ENCODE results near the gene SDHA.

DNA sequence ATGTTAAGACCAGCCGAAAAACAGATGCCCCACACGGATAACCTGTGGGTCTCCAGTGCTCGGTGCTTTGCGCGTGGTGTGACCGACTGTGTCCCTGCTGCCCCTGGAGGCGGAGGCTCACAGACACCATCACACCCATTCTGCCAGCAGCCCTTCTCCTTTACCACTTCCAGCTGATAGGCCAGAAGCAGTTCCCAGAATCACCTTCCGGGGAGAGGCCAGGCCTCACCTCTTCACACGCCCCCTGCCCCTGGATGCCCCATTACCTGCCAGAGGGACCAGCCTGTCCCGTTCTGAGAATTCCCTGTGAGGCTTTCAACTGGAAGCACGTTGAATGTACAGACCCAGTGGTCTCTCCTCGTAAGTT lies 48.4 kb upstream of the SDHA start:
- TF ChIP-seq, protein P1, sequence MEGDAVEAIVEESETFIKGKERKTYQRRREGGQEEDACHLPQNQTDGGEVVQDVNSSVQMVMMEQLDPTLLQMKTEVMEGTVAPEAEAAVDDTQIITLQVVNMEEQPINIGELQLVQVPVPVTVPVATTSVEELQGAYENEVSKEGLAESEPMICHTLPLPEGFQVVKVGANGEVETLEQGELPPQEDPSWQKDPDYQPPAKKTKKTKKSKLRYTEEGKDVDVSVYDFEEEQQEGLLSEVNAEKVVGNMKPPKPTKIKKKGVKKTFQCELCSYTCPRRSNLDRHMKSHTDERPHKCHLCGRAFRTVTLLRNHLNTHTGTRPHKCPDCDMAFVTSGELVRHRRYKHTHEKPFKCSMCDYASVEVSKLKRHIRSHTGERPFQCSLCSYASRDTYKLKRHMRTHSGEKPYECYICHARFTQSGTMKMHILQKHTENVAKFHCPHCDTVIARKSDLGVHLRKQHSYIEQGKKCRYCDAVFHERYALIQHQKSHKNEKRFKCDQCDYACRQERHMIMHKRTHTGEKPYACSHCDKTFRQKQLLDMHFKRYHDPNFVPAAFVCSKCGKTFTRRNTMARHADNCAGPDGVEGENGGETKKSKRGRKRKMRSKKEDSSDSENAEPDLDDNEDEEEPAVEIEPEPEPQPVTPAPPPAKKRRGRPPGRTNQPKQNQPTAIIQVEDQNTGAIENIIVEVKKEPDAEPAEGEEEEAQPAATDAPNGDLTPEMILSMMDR (IDR thresholded peaks at IDR 0.05; ENCODE audit: control extremely low read depth in 1 of 3, insufficient read depth in 1 of 3, low read depth in 1 of 3, low read length in 3 of 3): no peak
- TF ChIP-seq POLR2A (IDR thresholded peaks at IDR 0.05; ENCODE audit: control extremely low read depth in 1 of 2, low read depth in 2 of 2, low read length in 2 of 2): no peak
- TF ChIP-seq, protein P2, sequence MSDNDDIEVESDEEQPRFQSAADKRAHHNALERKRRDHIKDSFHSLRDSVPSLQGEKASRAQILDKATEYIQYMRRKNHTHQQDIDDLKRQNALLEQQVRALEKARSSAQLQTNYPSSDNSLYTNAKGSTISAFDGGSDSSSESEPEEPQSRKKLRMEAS (IDR thresholded peaks at IDR 0.05): no peak
- no peak for TF ChIP-seq CREB1 (IDR thresholded peaks at IDR 0.05)
